Transverse colon (tissue), 4 donors: ENCODE results near the gene LRRC4C. TPM values are rescaled to one million over a fixed set of nuclear protein-coding genes. Genes with fewer than 3 reads are reported as not detected.

Experiments used
- DNase-seq: peaks from one replicate; pipeline ENCODE4 v3.0.0-alpha.2; 2019
- H3K27ac ChIP-seq, 4 donors: fragments of 200-600 bp; sonication (generic); 2 replicates each; pipeline ENCODE4 v1.5.1; 2016 to 2018; ENCODE audit warnings: inconsistent platforms in 4 of 4
- H3K27me3 ChIP-seq: fragments of 200-600 bp; sonication (generic); 2 replicates; pipeline ENCODE4 v1.5.1; 2017; ENCODE audit warnings: inconsistent platforms
- H3K36me3 ChIP-seq, 4 donors: fragments of 200-600 bp; sonication (generic); 2 replicates each; pipeline ENCODE4 v1.5.1; 2017 to 2019; ENCODE audit warnings: inconsistent platforms in 4 of 4
- H3K4me1 ChIP-seq, 4 donors: fragments of 200-600 bp; sonication (generic); 2 replicates each; pipeline ENCODE4 v1.5.1; 2017 to 2020; ENCODE audit warnings: inconsistent platforms in 4 of 4
- H3K4me3 ChIP-seq, 4 donors: fragments of 200-600 bp; sonication (generic); 1 replicate in 1 of 4; 2 replicates in 3 of 4; pipeline versions ENCODE4 v1.5.1 to v1.6.1; 2017 to 2019; ENCODE audit warnings: inconsistent platforms in 4 of 4
- H3K9me3 ChIP-seq, 2 donors: fragments of 200-600 bp; sonication (generic); 2 replicates each; pipeline ENCODE4 v1.5.1; 2017 to 2019; ENCODE audit warnings: inconsistent platforms in 2 of 2
- CTCF ChIP-seq, 5 experiments: fragments of 200-600 bp in 3 of 5; fragments of 450-650 bp in 2 of 5; sonication (generic) in 3 of 5; IDR thresholded peaks; 1 replicate in 2 of 5; 2 replicates in 3 of 5; pipeline ENCODE4 v1.5.1; 2016 to 2017; ENCODE audit warnings: antibody characterized with exemption in 5 of 5, inconsistent platforms in 3 of 5, mild to moderate bottlenecking in 2 of 5, moderate library complexity in 1 of 5
- EP300 ChIP-seq: sonication (generic); formaldehyde crosslinking; IDR thresholded peaks from one replicate; pipeline ENCODE4 v1.6.1; 2017; ENCODE audit warnings: antibody characterized with exemption, low read depth
- POLR2A ChIP-seq: fragments of 450-650 bp; IDR thresholded peaks from one replicate; pipeline ENCODE4 v1.6.1; 2016; ENCODE audit warnings: antibody characterized with exemption, mild to moderate bottlenecking, moderate library complexity
- POLR2AphosphoS5 ChIP-seq, 3 donors: sonication (generic); formaldehyde crosslinking; IDR thresholded peaks; one replicate each; pipeline ENCODE4 v1.6.1; 2016; ENCODE audit warnings: antibody characterized with exemption in 3 of 3
- WGBS, 2 donors: methylation state at CpG; one replicate each; pipeline ENCODE4 v1.1.5; 2018; ENCODE audit warnings: low coverage in 1 of 2; 5-methylcytosine and 5-hydroxymethylcytosine counted together
- in situ Hi-C, 4 donors: fragments of 200-750 bp; cut with MboI; loops; one replicate each; pipeline versions ENCODE4 v1.15.0 to v1.15.1; 2017; ENCODE audit warnings: low sequenced_read_pairs in 3 of 4, low pct_ligation_motif_present in 1 of 4, low pct_unique_long_range_greater_than_20kb in 1 of 4
- intact Hi-C: fragments of 100-400 bp; cut with DNase I; formaldehyde crosslinking; loops from one replicate; pipeline ENCODE4 v1.15.1; 2023; ENCODE audit warnings: low total_unique reads
- total RNA-seq, 4 donors: library from RNA; depleted of rRNA; stranded (reverse); fragments of >200 nt; gene quantifications; one replicate each; pipeline ENCODE4 v1.1.0, GENCODE V29; 2016

Gene LRRC4C
- total RNA-seq, 4 donors from 2014 or later, result 0.55 to 1.9 (median 0.64) TPM; not detected in 1

- 67 to 78% methylated on average over 1 of the region's 1 CpG for WGBS, 2 donors
- H3K4me1 ChIP-seq, result no peaks in the 10 kb centered on the region
- in situ Hi-C loops (no loop called here), intact Hi-C loops (no loop called here)
- no peak for DNase-seq
- no peak overlapping the region for H3K27ac ChIP-seq
- H3K9me3 ChIP-seq, result no peaks in the 10 kb centered on the region
- TF ChIP-seq POLR2A, result no peak
- TF ChIP-seq CTCF (IDR thresholded peaks at IDR 0.05), result no peak
- TF ChIP-seq EP300, result no peak
- TF ChIP-seq POLR2AphosphoS5 (IDR thresholded peaks at IDR 0.05), result no peak
- H3K36me3 ChIP-seq, result no peaks in the 10 kb centered on the region
- no peak overlapping the region for H3K4me3 ChIP-seq
- H3K27me3 ChIP-seq, result no peaks in the 10 kb centered on the region
Measured at GRCh38 chr11:40321537-40321936, 1137.9 kb downstream of the LRRC4C start.

- in situ Hi-C loops, result no loop called here
- TF ChIP-seq CTCF (IDR thresholded peaks at IDR 0.05) (no peak), POLR2AphosphoS5 (IDR thresholded peaks at IDR 0.05) (no peak), POLR2A (no peak), EP300 (no peak)
- Histone ChIP-seq H3K4me3 (no peak overlapping the region), H3K27ac (no peak overlapping the region), H3K9me3 (no peaks in the 10 kb centered on the region), H3K27me3 (no peaks in the 10 kb centered on the region), H3K36me3 (no peaks in the 10 kb centered on the region), H3K4me1 (no peaks in the 10 kb centered on the region)
- intact Hi-C loops, result no loop called here
- DNase-seq, result no peak
Measured at GRCh38 chr11:40316171-40316570, 1143.3 kb downstream of the LRRC4C start.

- TF ChIP-seq POLR2AphosphoS5 (IDR thresholded peaks at IDR 0.05) (no peak), EP300 (no peak), POLR2A (no peak), CTCF (IDR thresholded peaks at IDR 0.05) (no peak)
- Histone ChIP-seq H3K27ac (no peak overlapping the region), H3K4me3 (no peak overlapping the region), H3K9me3 (no peaks in the 10 kb centered on the region), H3K4me1 (no peaks in the 10 kb centered on the region), H3K27me3 (no peaks in the 10 kb centered on the region), H3K36me3 (no peaks in the 10 kb centered on the region)
- WGBS, 2 donors, result 50 to 59% methylated on average over 1 of the region's 1 CpG
- intact Hi-C loops, result no loop called here
- DNase-seq, result no peak
- in situ Hi-C loops, result no loop called here
Measured at GRCh38 chr11:40315122-40315521, 1144.3 kb downstream of the LRRC4C start.

- intact Hi-C loops, result no loop called here
- H3K36me3 ChIP-seq, result no peaks in the 10 kb centered on the region
- in situ Hi-C loops, result no loop called here
- DNase-seq, result no peak
- H3K4me3 ChIP-seq, result no peak overlapping the region
- 29 to 38% methylated on average over 2 of the region's 2 CpGs for WGBS, 2 donors
- no peaks in the 10 kb centered on the region for H3K4me1 ChIP-seq
- no peaks in the 10 kb centered on the region for H3K27me3 ChIP-seq
- H3K27ac ChIP-seq, result no peak overlapping the region
- no peaks in the 10 kb centered on the region for H3K9me3 ChIP-seq
- TF ChIP-seq POLR2A (no peak), POLR2AphosphoS5 (IDR thresholded peaks at IDR 0.05) (no peak), CTCF (IDR thresholded peaks at IDR 0.05) (no peak)
Measured at GRCh38 chr11:40314327-40314726, 1145.1 kb downstream of the LRRC4C start.
